ENCODE results near the gene CLPTM1L.

CLPTM1L gene

GRCh38 chr5:1317921-1318565 lies 26.9 kb downstream of the CLPTM1L start:
- in situ Hi-C loops (cut with MboI; ENCODE audit: low sequenced_read_pairs): no loop called here

GRCh38 chr5:1316588-1317340 lies 28.1 kb downstream of the CLPTM1L start:
- in situ Hi-C loops (cut with MboI; ENCODE audit: low sequenced_read_pairs): no loop called here

- in situ Hi-C loops (cut with MboI; ENCODE audit: low sequenced_read_pairs): no loop called here
Measured at GRCh38 chr5:1315709-1316587, 29.0 kb downstream of the CLPTM1L start.

GRCh38 chr5:1315018-1315708 lies 29.7 kb downstream of the CLPTM1L start:
- in situ Hi-C loops (cut with MboI; ENCODE audit: low sequenced_read_pairs): no loop called here

GRCh38 chr5:1314564-1314982 lies 30.3 kb downstream of the CLPTM1L start:
- in situ Hi-C loops (cut with MboI; ENCODE audit: low sequenced_read_pairs): no loop called here

- in situ Hi-C loops (cut with MboI; ENCODE audit: low sequenced_read_pairs): no loop called here
Measured at GRCh38 chr5:1312993-1313833, 31.7 kb downstream of the CLPTM1L start.

- in situ Hi-C loops (cut with MboI; ENCODE audit: low sequenced_read_pairs): no loop called here
Measured at GRCh38 chr5:1312206-1312605, 32.7 kb downstream of the CLPTM1L start.

- in situ Hi-C loops (cut with MboI; ENCODE audit: low sequenced_read_pairs): no loop called here
Measured at GRCh38 chr5:1311439-1312055, 33.4 kb downstream of the CLPTM1L start.

GRCh38 chr5:1310118-1310517 lies 34.8 kb downstream of the CLPTM1L start:
- in situ Hi-C loops (cut with MboI; ENCODE audit: low sequenced_read_pairs): no loop called here

- in situ Hi-C loops (cut with MboI; ENCODE audit: low sequenced_read_pairs): no loop called here
Measured at GRCh38 chr5:1304033-1304432, 40.9 kb downstream of the CLPTM1L start.

- in situ Hi-C loops (cut with MboI; ENCODE audit: low sequenced_read_pairs): no loop called here
Measured at GRCh38 chr5:1302258-1302657, 42.6 kb downstream of the CLPTM1L start.

- in situ Hi-C loops (cut with MboI; ENCODE audit: low sequenced_read_pairs): no loop called here
Measured at GRCh38 chr5:1300581-1301083, 44.3 kb downstream of the CLPTM1L start.

GRCh38 chr5:1299961-1300360 lies 44.9 kb downstream of the CLPTM1L start:
- in situ Hi-C loops (cut with MboI; ENCODE audit: low sequenced_read_pairs): no loop called here

GRCh38 chr5:1299511-1299850 lies 45.4 kb downstream of the CLPTM1L start:
- in situ Hi-C loops (cut with MboI; ENCODE audit: low sequenced_read_pairs): no loop called here

- in situ Hi-C loops (cut with MboI; ENCODE audit: low sequenced_read_pairs): no loop called here
Measured at GRCh38 chr5:1298723-1299510, 46.0 kb downstream of the CLPTM1L start.

GRCh38 chr5:1298067-1298551 lies 46.8 kb downstream of the CLPTM1L start:
- in situ Hi-C loops (cut with MboI; ENCODE audit: low sequenced_read_pairs): no loop called here

GRCh38 chr5:1297243-1297642 lies 47.7 kb downstream of the CLPTM1L start:
- in situ Hi-C loops (cut with MboI; ENCODE audit: low sequenced_read_pairs): no loop called here

- in situ Hi-C loops (cut with MboI; ENCODE audit: low sequenced_read_pairs): no loop called here
Measured at GRCh38 chr5:1295650-1296037, 49.3 kb downstream of the CLPTM1L start.

Data from hTERT RPE-1 (cell line).